Measurements from ENCODE around the gene SLC16A13.

DNA sequence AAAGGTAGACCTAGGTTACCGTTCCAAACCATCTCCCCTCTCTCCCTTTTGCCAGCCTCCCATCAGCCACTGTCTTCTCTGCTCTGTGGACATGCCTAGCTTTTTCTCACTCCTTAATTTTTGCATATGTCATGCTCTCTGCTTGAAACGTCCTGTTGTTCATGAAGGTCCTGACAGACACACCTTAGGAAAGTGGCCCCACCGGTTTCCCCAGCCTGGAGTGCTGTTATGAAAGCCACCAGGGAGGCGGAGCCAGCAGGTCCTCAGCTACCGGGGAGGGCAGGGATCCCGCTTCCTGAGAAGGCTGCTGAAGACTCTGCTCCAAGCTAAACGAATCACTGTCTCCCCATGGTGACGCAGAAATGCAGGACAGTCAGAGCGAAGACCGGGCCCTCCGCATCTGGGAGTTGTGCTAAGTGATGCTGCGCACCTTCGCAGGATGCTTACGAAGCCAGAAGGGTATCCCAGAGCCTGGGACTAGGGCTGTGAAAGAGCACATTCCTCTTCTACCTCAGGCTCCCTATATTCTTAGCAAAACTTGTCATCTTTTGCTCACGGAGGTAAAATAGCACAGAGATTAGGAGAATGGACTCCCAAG lies 10.4 kb downstream of the SLC16A13 start:
- TF ChIP-seq, protein P1, sequence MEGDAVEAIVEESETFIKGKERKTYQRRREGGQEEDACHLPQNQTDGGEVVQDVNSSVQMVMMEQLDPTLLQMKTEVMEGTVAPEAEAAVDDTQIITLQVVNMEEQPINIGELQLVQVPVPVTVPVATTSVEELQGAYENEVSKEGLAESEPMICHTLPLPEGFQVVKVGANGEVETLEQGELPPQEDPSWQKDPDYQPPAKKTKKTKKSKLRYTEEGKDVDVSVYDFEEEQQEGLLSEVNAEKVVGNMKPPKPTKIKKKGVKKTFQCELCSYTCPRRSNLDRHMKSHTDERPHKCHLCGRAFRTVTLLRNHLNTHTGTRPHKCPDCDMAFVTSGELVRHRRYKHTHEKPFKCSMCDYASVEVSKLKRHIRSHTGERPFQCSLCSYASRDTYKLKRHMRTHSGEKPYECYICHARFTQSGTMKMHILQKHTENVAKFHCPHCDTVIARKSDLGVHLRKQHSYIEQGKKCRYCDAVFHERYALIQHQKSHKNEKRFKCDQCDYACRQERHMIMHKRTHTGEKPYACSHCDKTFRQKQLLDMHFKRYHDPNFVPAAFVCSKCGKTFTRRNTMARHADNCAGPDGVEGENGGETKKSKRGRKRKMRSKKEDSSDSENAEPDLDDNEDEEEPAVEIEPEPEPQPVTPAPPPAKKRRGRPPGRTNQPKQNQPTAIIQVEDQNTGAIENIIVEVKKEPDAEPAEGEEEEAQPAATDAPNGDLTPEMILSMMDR (conservative IDR thresholded peaks at IDR 0.05; ENCODE audit: low read depth, low read length), result no peak
- TF ChIP-seq POLR2A (IDR thresholded peaks at IDR 0.05; ENCODE audit: low read depth, low read length) (no peak), CEBPB (IDR thresholded peaks at IDR 0.05; ENCODE audit: low read depth, low read length) (no peak), FOS (IDR thresholded peaks at IDR 0.05; ENCODE audit: low read depth, low read length) (no peak), RAD21 (IDR thresholded peaks at IDR 0.05; ENCODE audit: low read length) (no peak), SMC3 (IDR thresholded peaks at IDR 0.05; ENCODE audit: low read depth, low read length) (no peak), NFE2L2 (IDR thresholded peaks at IDR 0.05; ENCODE audit: low read depth, low read length) (no peak), MAZ (IDR thresholded peaks at IDR 0.05; ENCODE audit: borderline replicate concordance, low read depth, low read length) (no peak), MAFK (IDR thresholded peaks at IDR 0.05; ENCODE audit: low read depth, low read length) (no peak), CHD1 (IDR thresholded peaks at IDR 0.05; ENCODE audit: low read depth, low read length) (no peak), BHLHE40 (IDR thresholded peaks at IDR 0.05; ENCODE audit: low read depth, low read length) (no peak)
- TF ChIP-seq, protein P2, sequence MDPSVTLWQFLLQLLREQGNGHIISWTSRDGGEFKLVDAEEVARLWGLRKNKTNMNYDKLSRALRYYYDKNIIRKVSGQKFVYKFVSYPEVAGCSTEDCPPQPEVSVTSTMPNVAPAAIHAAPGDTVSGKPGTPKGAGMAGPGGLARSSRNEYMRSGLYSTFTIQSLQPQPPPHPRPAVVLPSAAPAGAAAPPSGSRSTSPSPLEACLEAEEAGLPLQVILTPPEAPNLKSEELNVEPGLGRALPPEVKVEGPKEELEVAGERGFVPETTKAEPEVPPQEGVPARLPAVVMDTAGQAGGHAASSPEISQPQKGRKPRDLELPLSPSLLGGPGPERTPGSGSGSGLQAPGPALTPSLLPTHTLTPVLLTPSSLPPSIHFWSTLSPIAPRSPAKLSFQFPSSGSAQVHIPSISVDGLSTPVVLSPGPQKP (IDR thresholded peaks at IDR 0.05; ENCODE audit: borderline replicate concordance, low read depth, low read length), result no peak
